ENCODE data around the gene ARMH4.

ARMH4 gene

GRCh38 chr14:58152014-58152857 is at the start of gene ARMH4:
ARMH4 (minus strand) TSS chr14:58152213; CDS start chr14:58139358, 12,855 bp downstream.
- Mint-ChIP-seq H3K27ac (no peak within 1 kb of the TSS), H3K4me1 (peaks cover 16% of the 10 kb centered on the region), H3K4me3 (peak within 1 kb of the TSS; percentile 75), H3K36me3 (no peaks in the 10 kb centered on the region), H3K9me3 (no peaks in the 10 kb centered on the region), H3K27me3 (peaks cover 76% of the 10 kb centered on the region)
- ATAC-seq: peak; percentile 88

GRCh38 chr14:58200846-58201245 is 48.8 kb upstream of the ARMH4 start:
- peaks cover 29% of the 10 kb centered on the region for H3K4me1 Mint-ChIP-seq
- peak overlapping the region; percentile 95 for H3K27ac Mint-ChIP-seq
- peak overlapping the region; percentile 96 for H3K4me3 Mint-ChIP-seq
- no peak for ATAC-seq
- H3K27me3 Mint-ChIP-seq: no peaks in the 10 kb centered on the region
- H3K9me3 Mint-ChIP-seq: no peaks in the 10 kb centered on the region
- peaks cover 7% of the 10 kb centered on the region for H3K36me3 Mint-ChIP-seq

- peaks cover 29% of the 10 kb centered on the region for H3K4me1 Mint-ChIP-seq
- H3K27me3 Mint-ChIP-seq: no peaks in the 10 kb centered on the region
- H3K4me3 Mint-ChIP-seq: peak overlapping the region; percentile 96
- H3K36me3 Mint-ChIP-seq: peaks cover 7% of the 10 kb centered on the region
- no peaks in the 10 kb centered on the region for H3K9me3 Mint-ChIP-seq
- peak overlapping the region; percentile 95 for H3K27ac Mint-ChIP-seq
- ATAC-seq: peak; percentile 20
Observed at GRCh38 chr14:58200480-58200841, 48.4 kb upstream of the ARMH4 start.

- no peaks in the 10 kb centered on the region for H3K9me3 Mint-ChIP-seq
- peaks cover 7% of the 10 kb centered on the region for H3K36me3 Mint-ChIP-seq
- H3K4me1 Mint-ChIP-seq: peaks cover 29% of the 10 kb centered on the region
Observed at GRCh38 chr14:58199726-58200479, 47.9 kb upstream of the ARMH4 start, which contains the start of gene ACTR10. ACTR10 (plus strand) TSS chr14:58200149; CDS start chr14:58200218, 69 bp downstream.

GRCh38 chr14:58198086-58198485 is 46.1 kb upstream of the ARMH4 start:
- Mint-ChIP-seq H3K4me3 (no peak overlapping the region), H3K9me3 (no peaks in the 10 kb centered on the region), H3K4me1 (peaks cover 29% of the 10 kb centered on the region), H3K27me3 (no peaks in the 10 kb centered on the region), H3K27ac (no peak overlapping the region), H3K36me3 (no peaks in the 10 kb centered on the region)
- ATAC-seq: no peak

More at GRCh38 chr14:58199726-58200479, 47.9 kb upstream of the ARMH4 start, which contains the start of gene ACTR10:
- peak within 1 kb of the TSS; percentile 95 for H3K27ac Mint-ChIP-seq
- ATAC-seq: peak; percentile 98
- H3K27me3 Mint-ChIP-seq: no peaks in the 10 kb centered on the region
- H3K4me3 Mint-ChIP-seq: peak within 1 kb of the TSS; percentile 96

- Mint-ChIP-seq H3K4me3 (no peak overlapping the region), H3K27me3 (no peaks in the 10 kb centered on the region), H3K4me1 (peaks cover 19% of the 10 kb centered on the region), H3K27ac (no peak overlapping the region), H3K9me3 (no peaks in the 10 kb centered on the region), H3K36me3 (no peaks in the 10 kb centered on the region)
- ATAC-seq: no peak
Observed at GRCh38 chr14:58196198-58196597, 44.2 kb upstream of the ARMH4 start.

- Mint-ChIP-seq H3K27me3 (no peaks in the 10 kb centered on the region), H3K36me3 (no peaks in the 10 kb centered on the region), H3K4me3 (no peak overlapping the region), H3K9me3 (no peaks in the 10 kb centered on the region), H3K27ac (no peak overlapping the region), H3K4me1 (no peaks in the 10 kb centered on the region)
- no peak for ATAC-seq
Observed at GRCh38 chr14:58193542-58193941, 41.5 kb upstream of the ARMH4 start.

GRCh38 chr14:58191763-58192601 is 40.0 kb upstream of the ARMH4 start:
- H3K27me3 Mint-ChIP-seq: peaks cover under 1% of the 10 kb centered on the region
- no peaks in the 10 kb centered on the region for H3K36me3 Mint-ChIP-seq
- no peak overlapping the region for H3K4me3 Mint-ChIP-seq
- no peak overlapping the region for H3K27ac Mint-ChIP-seq
- ATAC-seq: no peak
- no peaks in the 10 kb centered on the region for H3K9me3 Mint-ChIP-seq
- no peaks in the 10 kb centered on the region for H3K4me1 Mint-ChIP-seq

GRCh38 chr14:58189176-58189575 is 37.2 kb upstream of the ARMH4 start:
- Mint-ChIP-seq H3K4me1 (no peaks in the 10 kb centered on the region), H3K27ac (no peak overlapping the region), H3K27me3 (peaks cover 13% of the 10 kb centered on the region), H3K4me3 (no peak overlapping the region), H3K36me3 (no peaks in the 10 kb centered on the region), H3K9me3 (no peaks in the 10 kb centered on the region)
- ATAC-seq: no peak

GRCh38 chr14:58177125-58177524 is 25.1 kb upstream of the ARMH4 start:
- H3K27ac Mint-ChIP-seq: no peak overlapping the region
- ATAC-seq: no peak
- no peaks in the 10 kb centered on the region for H3K36me3 Mint-ChIP-seq
- H3K4me1 Mint-ChIP-seq: no peaks in the 10 kb centered on the region
- no peaks in the 10 kb centered on the region for H3K9me3 Mint-ChIP-seq
- H3K27me3 Mint-ChIP-seq: peaks cover 16% of the 10 kb centered on the region
- no peak overlapping the region for H3K4me3 Mint-ChIP-seq

- Mint-ChIP-seq H3K36me3 (no peaks in the 10 kb centered on the region), H3K9me3 (peaks cover 2% of the 10 kb centered on the region), H3K27me3 (peaks cover 35% of the 10 kb centered on the region), H3K27ac (no peak overlapping the region), H3K4me1 (no peaks in the 10 kb centered on the region), H3K4me3 (no peak overlapping the region)
- ATAC-seq: peak; percentile 51
Observed at GRCh38 chr14:58171090-58171489, 19.1 kb upstream of the ARMH4 start.

GRCh38 chr14:58167891-58168290 is 15.9 kb upstream of the ARMH4 start:
- peaks cover 21% of the 10 kb centered on the region for H3K27me3 Mint-ChIP-seq
- no peaks in the 10 kb centered on the region for H3K36me3 Mint-ChIP-seq
- H3K4me3 Mint-ChIP-seq: no peak overlapping the region
- peaks cover 2% of the 10 kb centered on the region for H3K9me3 Mint-ChIP-seq
- no peaks in the 10 kb centered on the region for H3K4me1 Mint-ChIP-seq
- no peak overlapping the region for H3K27ac Mint-ChIP-seq
- ATAC-seq: no peak

- Mint-ChIP-seq H3K9me3 (peaks cover 2% of the 10 kb centered on the region), H3K27ac (no peak overlapping the region), H3K4me3 (no peak overlapping the region), H3K4me1 (no peaks in the 10 kb centered on the region), H3K36me3 (no peaks in the 10 kb centered on the region), H3K27me3 (peaks cover 19% of the 10 kb centered on the region)
- no peak for ATAC-seq
Observed at GRCh38 chr14:58167057-58167456, 15.0 kb upstream of the ARMH4 start.

GRCh38 chr14:58166005-58166983 is 14.3 kb upstream of the ARMH4 start:
- H3K4me3 Mint-ChIP-seq: no peak overlapping the region
- no peaks in the 10 kb centered on the region for H3K4me1 Mint-ChIP-seq
- H3K27ac Mint-ChIP-seq: no peak overlapping the region
- H3K27me3 Mint-ChIP-seq: peaks cover 19% of the 10 kb centered on the region
- no peaks in the 10 kb centered on the region for H3K36me3 Mint-ChIP-seq
- ATAC-seq: peak; percentile 54
- no peaks in the 10 kb centered on the region for H3K9me3 Mint-ChIP-seq
